OCI-LY3 (cell line): ENCODE measurements around the gene CWC27.

Experiments
- H2AFZ ChIP-seq: fragments of 200-600, 300-600 bp; shearing (Covaris generic); 2 replicates; pipeline ENCODE4 v1.6.0; 2014; ENCODE audit warnings: antibody characterized with exemption, low read depth, low read length
- H3K27ac ChIP-seq: fragments of 200-600, 300-600 bp; sonication (generic); 2 replicates; pipeline ENCODE4 v1.5.1; 2014; ENCODE audit warnings: mild to moderate bottlenecking, low read length, moderate library complexity, mixed read lengths
- H3K27me3 ChIP-seq: fragments of 200-600, 300-600 bp; sonication (generic); 2 replicates; pipeline ENCODE4 v1.6.1; 2014; ENCODE audit warnings: low read depth, low read length, mixed read lengths
- H3K36me3 ChIP-seq: fragments of 200-600, 300-600 bp; sonication (generic); replicated peaks from 2 replicates; pipeline ENCODE3; 2014; ENCODE audit warnings: low read depth, low read length, mixed read lengths
- H3K4me1 ChIP-seq: fragments of 300-600, 200-600 bp; sonication (generic); 2 replicates; pipeline ENCODE4 v1.6.1; 2014; ENCODE audit warnings: low read length, mixed read lengths
- H3K4me2 ChIP-seq: fragments of 200-600, 300-600 bp; sonication (generic); 2 replicates; pipeline ENCODE4 v1.6.1; 2014; ENCODE audit warnings: low read length, mixed read lengths
- H3K4me3 ChIP-seq: fragments of 300-600, 200-600 bp; sonication (generic); 2 replicates; pipeline ENCODE4 v1.5.1; 2014; ENCODE audit warnings: antibody characterized with exemption, mild to moderate bottlenecking, low read length, moderate library complexity
- H3K79me2 ChIP-seq: fragments of 300-600, 200-600 bp; shearing (Covaris generic); 2 replicates; pipeline ENCODE4 v1.6.1; 2014; ENCODE audit warnings: mild to moderate bottlenecking, low read length, mixed read lengths
- H3K9ac ChIP-seq: fragments of 300-600, 200-600 bp; shearing (Covaris generic); 2 replicates; pipeline ENCODE4 v1.6.0; 2014; ENCODE audit warnings: mild to moderate bottlenecking, low read length, moderate library complexity
- H3K9me3 ChIP-seq: fragments of 200-600, 300-600 bp; shearing (Covaris generic); 2 replicates; pipeline ENCODE4 v1.6.1; 2014; ENCODE audit warnings: low read length, mixed read lengths; ENCODE audit not compliant: insufficient read depth
- H4K20me1 ChIP-seq: fragments of 200-600, 300-600 bp; sonication (generic); 2 replicates; pipeline ENCODE4 v1.6.1; 2016; ENCODE audit warnings: low read length, mixed read lengths; ENCODE audit not compliant: insufficient read depth
- EZH2phosphoT487 ChIP-seq: fragments of 200-600 bp; shearing (Covaris generic); IDR thresholded peaks from 2 replicates; pipeline ENCODE4 v1.6.1; 2018; ENCODE audit warnings: antibody characterized with exemption, mixed run types, low read depth
- TF ChIP-seq, protein P1 (sequence below): fragments of 200-600, 300-600 bp; sonication (generic); IDR thresholded peaks from 2 replicates; pipeline ENCODE4 v1.5.1; 2014; ENCODE audit warnings: antibody characterized with exemption, low read length, low read depth

The CWC27 gene

GRCh38 chr5:64765804-64766504, 2.8 kb upstream of the CWC27 start:
- Histone ChIP-seq H2AFZ (no peak overlapping the region), H3K4me2 (no peak overlapping the region), H3K36me3 (no peaks in the 10 kb centered on the region), H3K4me3 (no peak overlapping the region), H3K79me2 (peaks cover 61% of the 10 kb centered on the region), H3K9me3 (no peaks in the 10 kb centered on the region), H3K4me1 (peaks cover 20% of the 10 kb centered on the region), H3K9ac (no peak overlapping the region), H4K20me1 (no peaks in the 10 kb centered on the region), H3K27ac (no peak overlapping the region), H3K27me3 (no peaks in the 10 kb centered on the region)
- TF ChIP-seq EZH2phosphoT487: no peak
- TF ChIP-seq, protein P1, sequence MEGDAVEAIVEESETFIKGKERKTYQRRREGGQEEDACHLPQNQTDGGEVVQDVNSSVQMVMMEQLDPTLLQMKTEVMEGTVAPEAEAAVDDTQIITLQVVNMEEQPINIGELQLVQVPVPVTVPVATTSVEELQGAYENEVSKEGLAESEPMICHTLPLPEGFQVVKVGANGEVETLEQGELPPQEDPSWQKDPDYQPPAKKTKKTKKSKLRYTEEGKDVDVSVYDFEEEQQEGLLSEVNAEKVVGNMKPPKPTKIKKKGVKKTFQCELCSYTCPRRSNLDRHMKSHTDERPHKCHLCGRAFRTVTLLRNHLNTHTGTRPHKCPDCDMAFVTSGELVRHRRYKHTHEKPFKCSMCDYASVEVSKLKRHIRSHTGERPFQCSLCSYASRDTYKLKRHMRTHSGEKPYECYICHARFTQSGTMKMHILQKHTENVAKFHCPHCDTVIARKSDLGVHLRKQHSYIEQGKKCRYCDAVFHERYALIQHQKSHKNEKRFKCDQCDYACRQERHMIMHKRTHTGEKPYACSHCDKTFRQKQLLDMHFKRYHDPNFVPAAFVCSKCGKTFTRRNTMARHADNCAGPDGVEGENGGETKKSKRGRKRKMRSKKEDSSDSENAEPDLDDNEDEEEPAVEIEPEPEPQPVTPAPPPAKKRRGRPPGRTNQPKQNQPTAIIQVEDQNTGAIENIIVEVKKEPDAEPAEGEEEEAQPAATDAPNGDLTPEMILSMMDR: no peak

DNA sequence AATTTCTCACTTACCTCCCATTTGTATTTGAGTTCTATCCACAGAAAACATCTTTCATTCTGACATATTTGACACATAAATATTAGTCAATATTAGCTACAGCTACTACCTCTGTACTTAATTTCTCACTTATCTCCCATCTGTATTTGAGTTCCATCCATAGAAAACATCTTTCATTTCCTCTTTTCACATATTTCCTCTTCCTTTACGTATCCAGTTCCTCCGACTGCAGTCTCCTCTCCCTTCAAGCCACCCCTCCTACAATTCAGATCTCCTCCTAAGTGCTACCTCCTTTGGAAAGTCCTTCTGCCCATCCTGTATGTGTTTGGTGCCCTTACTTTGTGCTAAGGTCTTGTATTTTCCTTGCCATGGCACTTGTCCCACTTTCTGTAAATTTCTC, 1.8 kb upstream of the CWC27 start:
- Histone ChIP-seq H3K27ac (no peak overlapping the region), H3K27me3 (no peaks in the 10 kb centered on the region), H2AFZ (no peak overlapping the region), H3K4me3 (peak overlapping the region; percentile 96), H3K36me3 (no peaks in the 10 kb centered on the region), H3K79me2 (peaks cover 60% of the 10 kb centered on the region), H3K9ac (peak overlapping the region; percentile 89; the same call in 1 of the 2 replicates), H3K4me1 (peaks cover 20% of the 10 kb centered on the region), H3K9me3 (no peaks in the 10 kb centered on the region), H4K20me1 (no peaks in the 10 kb centered on the region), H3K4me2 (peak overlapping the region; percentile 85)
- TF ChIP-seq, protein P1: no peak
- TF ChIP-seq EZH2phosphoT487: no peak

DNA sequence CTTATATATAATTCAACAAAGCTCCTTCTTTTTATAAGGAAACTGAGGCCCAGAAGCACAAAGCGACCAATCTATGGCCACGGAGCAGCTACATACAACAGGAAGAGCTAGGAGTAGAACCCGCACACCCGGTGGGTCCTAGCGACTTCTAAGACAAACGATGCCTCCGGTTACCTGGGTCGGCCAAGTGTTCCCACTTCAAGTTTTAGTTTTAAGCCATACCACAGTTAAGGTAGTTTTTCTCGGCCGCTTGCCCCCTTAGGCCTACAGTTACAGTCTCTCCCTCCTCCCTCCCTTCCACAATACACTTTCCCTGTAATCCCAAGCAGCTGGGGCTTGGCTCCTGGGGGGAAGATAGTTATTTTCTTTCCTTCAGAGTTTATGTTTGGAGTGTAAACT, 772 bp upstream of the CWC27 start:
- Histone ChIP-seq H3K27ac (peak overlapping the region; percentile 62), H2AFZ (peak overlapping the region; percentile 97), H3K9ac (peak overlapping the region; percentile 89), H3K79me2 (peaks cover 60% of the 10 kb centered on the region), H3K4me1 (peaks cover 20% of the 10 kb centered on the region), H3K9me3 (no peaks in the 10 kb centered on the region), H3K27me3 (no peaks in the 10 kb centered on the region), H3K36me3 (no peaks in the 10 kb centered on the region), H3K4me3 (peak overlapping the region; percentile 96), H3K4me2 (peak overlapping the region; percentile 85), H4K20me1 (no peaks in the 10 kb centered on the region)
- TF ChIP-seq EZH2phosphoT487: no peak
- TF ChIP-seq, protein P1: no peak

GRCh38 chr5:64769855-64770254, 1.1 kb downstream of the CWC27 start:
- H3K4me3 ChIP-seq: peak overlapping the region; percentile 96

More at GRCh38 chr5:64769855-64770254, 1.1 kb downstream of the CWC27 start:
- H3K4me2 ChIP-seq: peak overlapping the region; percentile 88
- H3K79me2 ChIP-seq: peaks cover 54% of the 10 kb centered on the region
- H3K4me1 ChIP-seq: peaks cover 20% of the 10 kb centered on the region
- no peaks in the 10 kb centered on the region for H3K9me3 ChIP-seq
- no peak overlapping the region for H3K9ac ChIP-seq
- no peaks in the 10 kb centered on the region for H4K20me1 ChIP-seq
- no peaks in the 10 kb centered on the region for H3K27me3 ChIP-seq
- no peak overlapping the region for H2AFZ ChIP-seq
- H3K36me3 ChIP-seq: no peaks in the 10 kb centered on the region
- TF ChIP-seq, protein P1: no peak
- TF ChIP-seq EZH2phosphoT487: no peak
- no peak overlapping the region for H3K27ac ChIP-seq
